WTC11 (cell line): ENCODE results near the gene ACTR6. TPM values are rescaled to one million over a fixed set of nuclear protein-coding genes. Genes with fewer than 3 reads are reported as not detected.

ENCODE experiments used
- ATAC-seq: fragments of 200-7000 bp; cut with Tn5 transposase; 2 replicates; pipeline ENCODE4 v1.10.0; 2021; ENCODE audit warnings: mild to moderate bottlenecking, moderate library complexity
- CTCF ChIA-PET: fragments of 300-600 bp; sonication (Branson Sonifier 250); formaldehyde crosslinking; loops from one replicate; lab custom pipeline; 2021; ENCODE audit warnings: antibody characterized with exemption; lab: Charles Lee
- POLR2A ChIA-PET: fragments of 350-600 bp; sonication (Branson Sonifier 250); formaldehyde crosslinking; loops from one replicate; lab custom pipeline; 2021; ENCODE audit warnings: antibody characterized with exemption; lab: Charles Lee
- DNase-seq: peaks from one replicate; pipeline ENCODE4 v3.0.0; 2021; ENCODE audit warnings: low spot score
- H3K27ac Mint-ChIP-seq: 2 replicates; pipeline ENCODE4 v1.8.0; 2021; ENCODE audit warnings: mixed read lengths
- H3K27me3 Mint-ChIP-seq: 2 replicates; pipeline ENCODE4 v1.8.0; 2021; ENCODE audit warnings: low read depth, mild to moderate bottlenecking, moderate library complexity, mixed read lengths
- H3K36me3 Mint-ChIP-seq: 2 replicates; pipeline ENCODE4 v1.8.0; 2021; ENCODE audit warnings: mixed read lengths
- H3K4me1 Mint-ChIP-seq: 2 replicates; pipeline ENCODE4 v1.8.0; 2022; ENCODE audit warnings: mixed read lengths
- H3K4me3 Mint-ChIP-seq: 2 replicates; pipeline ENCODE4 v1.8.0; 2021; ENCODE audit warnings: mild to moderate bottlenecking, moderate library complexity, mixed read lengths
- H3K9me3 Mint-ChIP-seq: 2 replicates; pipeline ENCODE4 v1.8.0; 2021; ENCODE audit warnings: mixed read lengths
- AFF4 ChIP-seq: sonication (generic); formaldehyde crosslinking; IDR thresholded peaks from 2 replicates; pipeline ENCODE4 v1.8.1; 2023; ENCODE audit warnings: mild to moderate bottlenecking, missing genetic modification reagents, borderline replicate concordance
- ARID4B ChIP-seq: sonication (generic); formaldehyde crosslinking; IDR thresholded peaks from 2 replicates; pipeline ENCODE4 v1.8.0; 2023; ENCODE audit warnings: missing genetic modification reagents, mild to moderate bottlenecking, borderline replicate concordance
- CTCF ChIP-seq: fragments of 200-600 bp; IDR thresholded peaks from 2 replicates; pipeline ENCODE4 v1.8.0; 2022; ENCODE audit warnings: antibody characterized with exemption
- FOXJ3 ChIP-seq: sonication (generic); formaldehyde crosslinking; IDR thresholded peaks from 2 replicates; pipeline ENCODE4 v1.9.0; 2021; ENCODE audit warnings: missing genetic modification reagents, mild to moderate bottlenecking, borderline replicate concordance
- MYBL2 ChIP-seq: sonication (generic); formaldehyde crosslinking; IDR thresholded peaks from 2 replicates; pipeline ENCODE4 v1.8.1; 2023; ENCODE audit warnings: mild to moderate bottlenecking, moderate library complexity, missing genetic modification reagents
- NR1H2 ChIP-seq: sonication (generic); formaldehyde crosslinking; IDR thresholded peaks from 2 replicates; pipeline ENCODE4 v1.9.0; 2021; ENCODE audit warnings: mild to moderate bottlenecking, moderate library complexity, missing genetic modification reagents
- PREB ChIP-seq: sonication (generic); formaldehyde crosslinking; IDR thresholded peaks from 2 replicates; pipeline ENCODE4 v1.8.1; 2022; ENCODE audit warnings: mild to moderate bottlenecking, missing genetic modification reagents, moderate library complexity, borderline replicate concordance
- RELA ChIP-seq: sonication (generic); formaldehyde crosslinking; IDR thresholded peaks from 2 replicates; pipeline ENCODE4 v1.8.1; 2022; ENCODE audit warnings: missing genetic modification reagents, mild to moderate bottlenecking, borderline replicate concordance
- SMAD4 ChIP-seq: sonication (generic); formaldehyde crosslinking; IDR thresholded peaks from 2 replicates; pipeline ENCODE4 v1.8.0; 2022; ENCODE audit warnings: mild to moderate bottlenecking, missing genetic modification reagents
- SP1 ChIP-seq: sonication (generic); formaldehyde crosslinking; conservative IDR thresholded peaks from 2 replicates; pipeline ENCODE4 v1.8.1; 2022; ENCODE audit warnings: missing genetic modification reagents
- TEAD4 ChIP-seq: sonication (generic); formaldehyde crosslinking; IDR thresholded peaks from 2 replicates; pipeline ENCODE4 v1.8.0; 2022; ENCODE audit warnings: mild to moderate bottlenecking, missing genetic modification reagents
- ZMAT4 ChIP-seq: fragments of 250-450 bp; sonication (Bioruptor Pico); IDR thresholded peaks from 2 replicates; pipeline ENCODE4 v1.9.0; 2021; ENCODE audit warnings: mild to moderate bottlenecking
- ZNF281 ChIP-seq: sonication (generic); formaldehyde crosslinking; IDR thresholded peaks from 2 replicates; pipeline ENCODE4 v1.8.0; 2023; ENCODE audit warnings: mild to moderate bottlenecking, missing genetic modification reagents
- ZSCAN18 ChIP-seq: fragments of 250-450 bp; sonication (Bioruptor Pico); IDR thresholded peaks from 2 replicates; pipeline ENCODE4 v2.1.2; 2022; ENCODE audit warnings: mild to moderate bottlenecking, moderate library complexity
- total RNA-seq: library from RNA; stranded (reverse); gene quantifications from 3 replicates; pipeline ENCODE4 v1.2.3, GENCODE V29; 2021

Gene ACTR6
- total RNA-seq, 1 experiment from 2014 or later: 37.6 TPM

GRCh38 chr12:100247765-100248164, 47.1 kb downstream of the ACTR6 start (continued):
- no peak for TF ChIP-seq ARID4B (CRISPR knock-in tag)
- no peak for TF ChIP-seq TEAD4 (CRISPR knock-in tag)
- TF ChIP-seq AFF4: no peak
- TF ChIP-seq CTCF: no peak
- no peak for TF ChIP-seq ZSCAN18 (CRISPR knock-in tag)
- no peak for TF ChIP-seq ZNF281 (CRISPR knock-in tag)
- no peak for TF ChIP-seq RELA (CRISPR knock-in tag)
- no peak for TF ChIP-seq NR1H2 (CRISPR knock-in tag)
- no peak for TF ChIP-seq FOXJ3 (CRISPR knock-in tag)

GRCh38 chr12:100248886-100249285, 48.3 kb downstream of the ACTR6 start:
- no peaks in the 10 kb centered on the region for H3K4me1 Mint-ChIP-seq
- POLR2A ChIA-PET: no interaction called here
- DNase-seq (no peak), ATAC-seq (no peak)
- no peaks in the 10 kb centered on the region for H3K27me3 Mint-ChIP-seq
- no peaks in the 10 kb centered on the region for H3K9me3 Mint-ChIP-seq
- TF ChIP-seq SP1: no peak
- no peak for TF ChIP-seq ZMAT4 (CRISPR knock-in tag)
- no peak for TF ChIP-seq MYBL2
- TF ChIP-seq SMAD4 (CRISPR knock-in tag): no peak
- TF ChIP-seq CTCF: no peak
- TF ChIP-seq PREB: no peak
- CTCF ChIA-PET: no interaction called here
- no peaks in the 10 kb centered on the region; the same call in 1 of the 2 replicates for H3K36me3 Mint-ChIP-seq
- no peak overlapping the region for H3K4me3 Mint-ChIP-seq
- H3K27ac Mint-ChIP-seq: no peak overlapping the region
